IgD-negative memory B cell (primary cell): Measurements from ENCODE around the gene LDB2. TPM values are rescaled to one million over a fixed set of nuclear protein-coding genes. Genes with fewer than 3 reads are reported as not detected.
"Not testable (repeated sequence)": the region's sequence is repeated elsewhere in the genome, so short reads cannot be mapped to it uniquely, and the experiment has no call there.

ENCODE experiments used
- H3K27ac Mint-ChIP-seq, 3 donors: one replicate each; pipeline ENCODE4 v1.8.0; 2020 to 2022; ENCODE audit warnings: mild to moderate bottlenecking in 3 of 3, mixed read lengths in 3 of 3, moderate library complexity in 1 of 3
- H3K27me3 Mint-ChIP-seq: one replicate; pipeline ENCODE4 v1.8.0; 2021; ENCODE audit warnings: mixed read lengths
- H3K36me3 Mint-ChIP-seq: one replicate; pipeline ENCODE4 v1.8.0; 2020; ENCODE audit warnings: mild to moderate bottlenecking, mixed read lengths
- H3K4me1 Mint-ChIP-seq, 3 donors: one replicate each; pipeline ENCODE4 v1.8.0; 2020 to 2022; ENCODE audit warnings: mixed read lengths in 3 of 3, mild to moderate bottlenecking in 1 of 3
- H3K4me3 Mint-ChIP-seq, 4 donors: one replicate each; pipeline ENCODE4 v1.8.0; 2020 to 2022; ENCODE audit warnings: mild to moderate bottlenecking in 4 of 4, mixed read lengths in 4 of 4, moderate library complexity in 3 of 4
- H3K9me3 Mint-ChIP-seq, 3 donors: one replicate each; pipeline ENCODE4 v1.8.0; 2020 to 2021; ENCODE audit warnings: mixed read lengths in 3 of 3, mild to moderate bottlenecking in 1 of 3
- polyA plus RNA-seq: library from polyadenylated mRNA; unstranded; fragments of 300-500 nt; fragmentation: Illumina TruSeq; gene quantifications from one replicate; pipeline ENCODE4 v1.2.3, GENCODE V29; 2021

The LDB2 gene
- polyA plus RNA-seq, result not detected

GRCh38 chr4:16897991-16898827, at the start of gene LDB2:
Gene LDB2 (minus strand): TSS chr4:16898645.
- Mint-ChIP-seq H3K27ac (no peak within 1 kb of the TSS), H3K27me3 (peaks cover 3% of the 10 kb centered on the region), H3K36me3 (no peaks in the 10 kb centered on the region), H3K9me3 (peaks cover 0 to 2% (median 1%) of the 10 kb centered on the region in 3 donors), H3K4me1 (peaks cover 0 to 2% (median 0%) of the 10 kb centered on the region in 3 donors), H3K4me3 (no peak within 1 kb of the TSS)

GRCh38 chr4:16942491-16942890, 44.0 kb upstream of the LDB2 start:
- Mint-ChIP-seq H3K9me3 (peaks cover 0 to 1% (median 0%) of the 10 kb centered on the region in 3 donors), H3K4me3 (no peak overlapping the region), H3K36me3 (no peaks in the 10 kb centered on the region), H3K27ac (no peak overlapping the region), H3K27me3 (no peaks in the 10 kb centered on the region), H3K4me1 (no peaks in the 10 kb centered on the region)

- no peak overlapping the region for H3K4me3 Mint-ChIP-seq
- no peak overlapping the region for H3K27ac Mint-ChIP-seq
- H3K9me3 Mint-ChIP-seq, result peaks cover 0 to 1% (median under 1%) of the 10 kb centered on the region in 3 donors
- H3K36me3 Mint-ChIP-seq, result no peaks in the 10 kb centered on the region
- H3K4me1 Mint-ChIP-seq, result no peaks in the 10 kb centered on the region
- no peaks in the 10 kb centered on the region for H3K27me3 Mint-ChIP-seq
Measured at GRCh38 chr4:16939178-16939577, 40.7 kb upstream of the LDB2 start.

- Mint-ChIP-seq H3K27me3 (no peaks in the 10 kb centered on the region), H3K4me1 (no peaks in the 10 kb centered on the region), H3K27ac (no peak overlapping the region)
Measured at GRCh38 chr4:16938512-16939040, 40.1 kb upstream of the LDB2 start.

GRCh38 chr4:16931339-16932305, 33.2 kb upstream of the LDB2 start:
- Mint-ChIP-seq H3K9me3 (peaks cover 0 to 5% (median 5%) of the 10 kb centered on the region in 3 donors), H3K4me3 (no peak overlapping the region), H3K27ac (no peak overlapping the region), H3K27me3 (no peaks in the 10 kb centered on the region), H3K36me3 (no peaks in the 10 kb centered on the region), H3K4me1 (no peaks in the 10 kb centered on the region)

More at GRCh38 chr4:16938512-16939040, 40.1 kb upstream of the LDB2 start:
- no peak overlapping the region for H3K4me3 Mint-ChIP-seq
- H3K36me3 Mint-ChIP-seq, result no peaks in the 10 kb centered on the region
- peaks cover 0 to 5% (median 1%) of the 10 kb centered on the region in 3 donors for H3K9me3 Mint-ChIP-seq

- H3K27me3 Mint-ChIP-seq, result no peaks in the 10 kb centered on the region
- no peak overlapping the region for H3K4me3 Mint-ChIP-seq
- no peak overlapping the region for H3K27ac Mint-ChIP-seq
- H3K4me1 Mint-ChIP-seq, result no peaks in the 10 kb centered on the region
- peaks cover 0 to 3% (median 0%) of the 10 kb centered on the region in 3 donors for H3K9me3 Mint-ChIP-seq
- no peaks in the 10 kb centered on the region for H3K36me3 Mint-ChIP-seq
Measured at GRCh38 chr4:16926214-16926613, 27.8 kb upstream of the LDB2 start.

- not testable (repeated sequence) for H3K9me3 Mint-ChIP-seq, H3K27ac Mint-ChIP-seq, H3K36me3 Mint-ChIP-seq, H3K4me1 Mint-ChIP-seq, H3K27me3 Mint-ChIP-seq, H3K4me3 Mint-ChIP-seq
Measured at GRCh38 chr4:16918716-16919115, 20.3 kb upstream of the LDB2 start.

- no peaks in the 10 kb centered on the region for H3K27me3 Mint-ChIP-seq
- no peak overlapping the region for H3K27ac Mint-ChIP-seq
- no peaks in the 10 kb centered on the region for H3K36me3 Mint-ChIP-seq
- H3K4me3 Mint-ChIP-seq, result peak overlapping the region in 1 of 4 donors; percentile 69
- H3K9me3 Mint-ChIP-seq, result peaks cover 5 to 7% (median 5%) of the 10 kb centered on the region in 3 donors
- no peaks in the 10 kb centered on the region for H3K4me1 Mint-ChIP-seq
Measured at GRCh38 chr4:16916719-16917337, 18.4 kb upstream of the LDB2 start.

- Mint-ChIP-seq H3K27ac (no peak overlapping the region), H3K27me3 (no peaks in the 10 kb centered on the region), H3K9me3 (peaks cover 5 to 9% (median 8%) of the 10 kb centered on the region in 3 donors), H3K4me3 (no peak overlapping the region), H3K36me3 (no peaks in the 10 kb centered on the region), H3K4me1 (no peaks in the 10 kb centered on the region)
Measured at GRCh38 chr4:16916031-16916430, 17.6 kb upstream of the LDB2 start.

- no peaks in the 10 kb centered on the region for H3K36me3 Mint-ChIP-seq
- peaks cover 5 to 9% (median 8%) of the 10 kb centered on the region in 3 donors for H3K9me3 Mint-ChIP-seq
Measured at GRCh38 chr4:16914208-16914607, 15.8 kb upstream of the LDB2 start.

GRCh38 chr4:16912896-16913295, 14.5 kb upstream of the LDB2 start:
- H3K27ac Mint-ChIP-seq, result no peak overlapping the region
- no peaks in the 10 kb centered on the region for H3K36me3 Mint-ChIP-seq
- H3K27me3 Mint-ChIP-seq, result no peaks in the 10 kb centered on the region
- peaks cover 5 to 8% (median 6%) of the 10 kb centered on the region in 3 donors for H3K9me3 Mint-ChIP-seq
- H3K4me1 Mint-ChIP-seq, result no peaks in the 10 kb centered on the region
- H3K4me3 Mint-ChIP-seq, result no peak overlapping the region

More at GRCh38 chr4:16914208-16914607, 15.8 kb upstream of the LDB2 start:
- Mint-ChIP-seq H3K4me3 (no peak overlapping the region), H3K27me3 (no peaks in the 10 kb centered on the region), H3K4me1 (no peaks in the 10 kb centered on the region), H3K27ac (no peak overlapping the region)

GRCh38 chr4:16909281-16909680, 10.8 kb upstream of the LDB2 start:
- Mint-ChIP-seq H3K27ac (no peak overlapping the region), H3K36me3 (no peaks in the 10 kb centered on the region), H3K4me1 (no peaks in the 10 kb centered on the region), H3K4me3 (no peak overlapping the region), H3K9me3 (peaks cover 0 to 5% (median 2%) of the 10 kb centered on the region in 3 donors), H3K27me3 (no peaks in the 10 kb centered on the region)

- H3K4me1 Mint-ChIP-seq, result no peaks in the 10 kb centered on the region
- H3K36me3 Mint-ChIP-seq, result peaks cover 1% of the 10 kb centered on the region
Measured at GRCh38 chr4:16908377-16909021, 10.1 kb upstream of the LDB2 start.

GRCh38 chr4:16900325-16900724, 1.9 kb upstream of the LDB2 start:
- no peak overlapping the region for H3K27ac Mint-ChIP-seq
- peaks cover 0 to 2% (median 0%) of the 10 kb centered on the region in 3 donors for H3K4me1 Mint-ChIP-seq
- H3K36me3 Mint-ChIP-seq, result peaks cover 1% of the 10 kb centered on the region
- no peak overlapping the region for H3K4me3 Mint-ChIP-seq
- peaks cover 1% of the 10 kb centered on the region for H3K27me3 Mint-ChIP-seq
- peaks cover 0 to 2% (median 1%) of the 10 kb centered on the region in 3 donors for H3K9me3 Mint-ChIP-seq

More at GRCh38 chr4:16908377-16909021, 10.1 kb upstream of the LDB2 start:
- no peaks in the 10 kb centered on the region for H3K27me3 Mint-ChIP-seq
- H3K9me3 Mint-ChIP-seq, result peaks cover 0 to 3% (median 2%) of the 10 kb centered on the region in 3 donors
- no peak overlapping the region for H3K27ac Mint-ChIP-seq
- H3K4me3 Mint-ChIP-seq, result no peak overlapping the region
